ENCODE data around the gene NEU3.

GRCh38 chr11:75066061-75066460 is 77.3 kb downstream of the NEU3 start:
- TF ChIP-seq, protein P1, sequence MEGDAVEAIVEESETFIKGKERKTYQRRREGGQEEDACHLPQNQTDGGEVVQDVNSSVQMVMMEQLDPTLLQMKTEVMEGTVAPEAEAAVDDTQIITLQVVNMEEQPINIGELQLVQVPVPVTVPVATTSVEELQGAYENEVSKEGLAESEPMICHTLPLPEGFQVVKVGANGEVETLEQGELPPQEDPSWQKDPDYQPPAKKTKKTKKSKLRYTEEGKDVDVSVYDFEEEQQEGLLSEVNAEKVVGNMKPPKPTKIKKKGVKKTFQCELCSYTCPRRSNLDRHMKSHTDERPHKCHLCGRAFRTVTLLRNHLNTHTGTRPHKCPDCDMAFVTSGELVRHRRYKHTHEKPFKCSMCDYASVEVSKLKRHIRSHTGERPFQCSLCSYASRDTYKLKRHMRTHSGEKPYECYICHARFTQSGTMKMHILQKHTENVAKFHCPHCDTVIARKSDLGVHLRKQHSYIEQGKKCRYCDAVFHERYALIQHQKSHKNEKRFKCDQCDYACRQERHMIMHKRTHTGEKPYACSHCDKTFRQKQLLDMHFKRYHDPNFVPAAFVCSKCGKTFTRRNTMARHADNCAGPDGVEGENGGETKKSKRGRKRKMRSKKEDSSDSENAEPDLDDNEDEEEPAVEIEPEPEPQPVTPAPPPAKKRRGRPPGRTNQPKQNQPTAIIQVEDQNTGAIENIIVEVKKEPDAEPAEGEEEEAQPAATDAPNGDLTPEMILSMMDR (IDR thresholded peaks at IDR 0.05; ENCODE audit: low read length): no peak
- no peak for TF ChIP-seq EZH2 (optimal IDR thresholded peaks at IDR 0.05; ENCODE audit: low read depth, low read length)
